IMR-90 (cell line): ENCODE data around the gene CCR5AS.

Experiments
- ATAC-seq: fragments of 200-7000 bp; cut with Tn5 transposase; 2 replicates; pipeline ENCODE4 v1.9.1; 2020; ENCODE audit warnings: low read depth, mild to moderate bottlenecking, moderate library complexity
- BruUV-seq: library from RNA; stranded (reverse); fragments of 400-500 nt; replicated peaks from 2 replicates; lab custom pipeline; 2021; lab: Mats Ljungman, UMichigan
- CTCF ChIA-PET: fragments of 300-600 bp; formaldehyde crosslinking; extraction: SDS; loops from one replicate; lab custom pipeline; 2021; ENCODE audit warnings: antibody characterized with exemption; lab: Yijun Ruan, JAX
- POLR2A ChIA-PET: fragments of 300-600 bp; sonication (Branson Sonifier 250); formaldehyde crosslinking; loops from one replicate; lab custom pipeline; 2022; ENCODE audit warnings: antibody characterized with exemption; ENCODE audit not compliant: unreplicated experiment; lab: Charles Lee
- DNase-seq: peaks from one replicate; pipeline ENCODE4 v3.0.0; 2013
- H2AFZ ChIP-seq: replicated peaks from 2 replicates; pipeline ENCODE3; 2013; ENCODE audit warnings: low read length, mild to moderate bottlenecking; ENCODE audit not compliant: poor library complexity
- H2AK5ac ChIP-seq: 2 replicates; pipeline ENCODE4 v1.6.1; 2013; ENCODE audit warnings: low read depth, low read length, inconsistent platforms
- H2AK9ac ChIP-seq: replicated peaks from 2 replicates; pipeline ENCODE3; 2013; ENCODE audit warnings: mild to moderate bottlenecking, low read depth, low read length, moderate library complexity; ENCODE audit not compliant: poor library complexity
- H2BK120ac ChIP-seq: 2 replicates; pipeline ENCODE4 v1.6.1; 2013; ENCODE audit warnings: low read depth, low read length, inconsistent platforms
- H2BK15ac ChIP-seq: 3 replicates; pipeline ENCODE4 v1.6.1; 2013; ENCODE audit warnings: low read depth, low read length, inconsistent platforms
- H2BK20ac ChIP-seq: 2 replicates; pipeline ENCODE4 v1.6.1; 2013; ENCODE audit warnings: low read depth, mild to moderate bottlenecking, inconsistent platforms, low read length, moderate library complexity
- H2BK5ac ChIP-seq: 2 replicates; pipeline ENCODE4 v1.6.1; 2013; ENCODE audit warnings: mild to moderate bottlenecking, low read depth, low read length, inconsistent platforms; ENCODE audit not compliant: poor library complexity, severe bottlenecking
- H3K14ac ChIP-seq: replicated peaks from 2 replicates; pipeline ENCODE4 v1.6.1; 2013; ENCODE audit warnings: low read depth, low read length, inconsistent platforms
- H3K18ac ChIP-seq: 2 replicates; pipeline ENCODE4 v1.6.1; 2013; ENCODE audit warnings: low read depth, low read length, control low read depth
- H3K23ac ChIP-seq: 2 replicates; pipeline ENCODE4 v1.6.1; 2013; ENCODE audit warnings: low read depth, low read length, inconsistent platforms
- H3K27ac ChIP-seq: 2 replicates; pipeline ENCODE4 v1.5.1; 2013; ENCODE audit warnings: mild to moderate bottlenecking, control low read depth, low read length; ENCODE audit not compliant: insufficient read depth
- H3K27me3 ChIP-seq: 2 replicates; pipeline ENCODE4 v1.6.1; 2013; ENCODE audit warnings: low read length; ENCODE audit not compliant: control insufficient read depth, insufficient read depth
- H3K36me3 ChIP-seq: 2 replicates; pipeline ENCODE4 v1.6.1; 2013; ENCODE audit warnings: low read length, mixed read lengths; ENCODE audit not compliant: control insufficient read depth, insufficient read depth
- H3K4ac ChIP-seq: 2 replicates; pipeline ENCODE4 v1.6.1; 2013; ENCODE audit warnings: low read depth, low read length, inconsistent platforms
- H3K4me1 ChIP-seq: 2 replicates; pipeline ENCODE4 v1.6.1; 2013; ENCODE audit warnings: low read length, mixed read lengths; ENCODE audit not compliant: control insufficient read depth, insufficient read depth
- H3K4me2 ChIP-seq: 2 replicates; pipeline ENCODE4 v1.6.1; 2013; ENCODE audit warnings: low read depth, mild to moderate bottlenecking, control low read depth, low read length, moderate library complexity
- H3K4me3 ChIP-seq: 2 replicates; pipeline ENCODE4 v1.5.1; 2013; ENCODE audit warnings: low read depth, mild to moderate bottlenecking, control low read depth, low read length, moderate library complexity; ENCODE audit not compliant: insufficient read depth
- H3K56ac ChIP-seq: 2 replicates; pipeline ENCODE4 v1.6.1; 2013; ENCODE audit warnings: low read length, inconsistent platforms; ENCODE audit not compliant: insufficient read depth; ENCODE audit errors: extremely low read depth
- H3K79me1 ChIP-seq, 2 experiments: 2 replicates each; pipeline ENCODE4 v1.6.1; 2013; ENCODE audit warnings: low read length in 2 of 2, inconsistent platforms in 1 of 2, low read depth in 1 of 2
- H3K9ac ChIP-seq: 2 replicates; pipeline ENCODE4 v1.6.1; 2013; ENCODE audit warnings: low read depth, low read length, control low read depth
- H3K9me1 ChIP-seq: 2 replicates; pipeline ENCODE4 v1.6.1; 2013; ENCODE audit warnings: low read length, inconsistent platforms; ENCODE audit not compliant: insufficient read depth
- H3K9me3 ChIP-seq: 2 replicates; pipeline ENCODE4 v1.6.1; 2013; ENCODE audit warnings: low read length; ENCODE audit not compliant: control insufficient read depth, insufficient read depth
- H4K20me1 ChIP-seq: 2 replicates; pipeline ENCODE4 v1.6.1; 2013; ENCODE audit warnings: low read length, inconsistent platforms; ENCODE audit not compliant: insufficient read depth
- H4K5ac ChIP-seq: 2 replicates; pipeline ENCODE4 v1.6.1; 2013; ENCODE audit warnings: mild to moderate bottlenecking, low read depth, low read length, control low read depth
- H4K8ac ChIP-seq, 2 experiments: 2 replicates each; pipeline ENCODE4 v1.6.1; 2013; ENCODE audit warnings: low read depth in 2 of 2, low read length in 2 of 2, control low read depth in 1 of 2, inconsistent platforms in 1 of 2
- H4K91ac ChIP-seq: 2 replicates; pipeline ENCODE4 v1.6.1; 2013; ENCODE audit warnings: low read depth, low read length, inconsistent platforms; ENCODE audit not compliant: insufficient read depth
- BHLHE40 ChIP-seq: fragments of 150-350 bp; IDR thresholded peaks from 2 replicates; pipeline ENCODE4 v1.6.1; 2016; ENCODE audit warnings: mild to moderate bottlenecking, low read depth, low read length
- CEBPB ChIP-seq: IDR thresholded peaks from 2 replicates; pipeline ENCODE4 v1.6.1; 2012; ENCODE audit warnings: low read depth, low read length, improper control_type of control experiment
- CHD1 ChIP-seq: IDR thresholded peaks from 2 replicates; pipeline ENCODE4 v1.6.1; 2012; ENCODE audit warnings: low read depth, low read length, improper control_type of control experiment
- FOS ChIP-seq: fragments of 150-350 bp; IDR thresholded peaks from 2 replicates; pipeline ENCODE4 v1.6.1; 2016; ENCODE audit warnings: low read depth, low read length
- MAFK ChIP-seq: IDR thresholded peaks from 2 replicates; pipeline ENCODE4 v1.6.1; 2012; ENCODE audit warnings: low read depth, low read length, improper control_type of control experiment
- MAZ ChIP-seq: IDR thresholded peaks from 2 replicates; pipeline ENCODE4 v1.6.1; 2012; ENCODE audit warnings: low read depth, mild to moderate bottlenecking, low read length, improper control_type of control experiment, moderate library complexity, borderline replicate concordance
- MXI1 ChIP-seq: IDR thresholded peaks from 2 replicates; pipeline ENCODE4 v1.6.1; 2012; ENCODE audit warnings: low read depth, mild to moderate bottlenecking, low read length, moderate library complexity, borderline replicate concordance
- NFE2L2 ChIP-seq: fragments of 150-350 bp; IDR thresholded peaks from 2 replicates; pipeline ENCODE4 v1.6.1; 2016; ENCODE audit warnings: low read depth, mild to moderate bottlenecking, low read length
- POLR2A ChIP-seq: IDR thresholded peaks from 2 replicates; pipeline ENCODE4 v1.6.1; 2012; ENCODE audit warnings: mild to moderate bottlenecking, low read depth, low read length
- RAD21 ChIP-seq: IDR thresholded peaks from 2 replicates; pipeline ENCODE4 v1.6.1; 2012; ENCODE audit warnings: low read length, improper control_type of control experiment
- RCOR1 ChIP-seq: IDR thresholded peaks from 2 replicates; pipeline ENCODE4 v1.6.1; 2012; ENCODE audit warnings: mild to moderate bottlenecking, low read length, improper control_type of control experiment; ENCODE audit not compliant: insufficient replicate concordance
- RFX5 ChIP-seq: IDR thresholded peaks from 2 replicates; pipeline ENCODE4 v1.8.0; 2012; ENCODE audit warnings: low read depth, mild to moderate bottlenecking, low read length, moderate library complexity
- SMC3 ChIP-seq: fragments of 150-350 bp; IDR thresholded peaks from 2 replicates; pipeline ENCODE4 v1.6.1; 2016; ENCODE audit warnings: low read depth, mild to moderate bottlenecking, antibody characterized with exemption, low read length, moderate library complexity
- whole genome bisulfite sequencing, 2 experiments: methylation state at CpG; one replicate each; pipeline versions ENCODE4 v1.1.5 to v1.1.7; 2013; ENCODE audit warnings: missing lambda C conversion rate in 2 of 2; ENCODE audit not compliant: insufficient read length in 1 of 2; ENCODE audit errors: extremely low coverage in 2 of 2; 5-methylcytosine and 5-hydroxymethylcytosine counted together
- dilution Hi-C: fragments of 300-500 bp; cut with HindIII; formaldehyde crosslinking; loops from one replicate; pipeline ENCODE4 v1.14.3; 2018; ENCODE audit warnings: low sequenced_read_pairs; ENCODE audit not compliant: unreplicated experiment
- in situ Hi-C: fragments of 300-500 bp; cut with MboI; formaldehyde crosslinking; loops from 3 replicates; pipeline ENCODE4 v1.14.3; 2019; ENCODE audit warnings: low sequenced_read_pairs, inconsistent platforms, mixed read lengths
- intact Hi-C: fragments of 100-400 bp; cut with micrococcal nuclease; formaldehyde crosslinking; loops from 2 replicates; pipeline ENCODE4 v1.10.0; 2022
- TF ChIP-seq, protein P1 (sequence below): conservative IDR thresholded peaks from 2 replicates; pipeline ENCODE4 v1.5.1; 2012; ENCODE audit warnings: mild to moderate bottlenecking, low read depth, low read length, improper control_type of control experiment
- TF ChIP-seq, protein P2 (sequence below): fragments of 150-350 bp; IDR thresholded peaks from 2 replicates; pipeline ENCODE4 v1.6.1; 2017; ENCODE audit warnings: mild to moderate bottlenecking, antibody characterized with exemption, low read length, low read depth
- TF ChIP-seq, protein P3 (sequence below): fragments of 150-350 bp; IDR thresholded peaks from 2 replicates; pipeline ENCODE4 v1.6.1; 2016; ENCODE audit warnings: low read depth, mild to moderate bottlenecking, low read length, moderate library complexity, borderline replicate concordance

Gene CCR5AS

DNA sequence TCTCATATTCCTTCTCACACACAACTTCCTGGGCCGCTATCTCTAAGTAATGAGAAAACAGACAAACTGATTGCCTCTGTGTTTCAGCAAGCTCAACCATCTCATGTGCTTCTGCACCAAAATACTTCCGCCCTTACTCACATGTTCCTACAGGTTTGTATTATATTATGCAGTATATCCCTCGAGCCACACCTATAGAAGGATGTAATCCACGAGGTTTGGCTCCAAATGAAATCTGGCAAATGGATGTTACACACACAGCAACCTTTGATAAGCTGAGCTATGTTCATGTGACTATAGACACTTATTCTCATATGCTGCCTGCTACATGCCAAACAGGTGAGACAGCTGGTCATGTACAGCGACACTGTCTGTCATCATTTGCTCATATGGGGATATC is 22.8 kb upstream of the CCR5AS start:
- no peak for DNase-seq
- peaks cover 14% of the 10 kb centered on the region for H3K27me3 ChIP-seq
- no peak overlapping the region for H2AK9ac ChIP-seq
- no peaks in the 10 kb centered on the region for H3K9me1 ChIP-seq
- dilution Hi-C loops (no loop called here), in situ Hi-C loops (no loop called here), intact Hi-C loops (loop anchor here (5.0 kb wide), 1 partner anchor 342 kb away; no protein-coding TSS in a partner anchor)
- no peaks in the 10 kb centered on the region for H4K20me1 ChIP-seq
- no peak overlapping the region for H3K9ac ChIP-seq
- no peaks in the 10 kb centered on the region for H3K9me3 ChIP-seq
- no peak overlapping the region for H3K4ac ChIP-seq
- no peak overlapping the region for H2AK5ac ChIP-seq
- no peak overlapping the region for H2BK20ac ChIP-seq
- WGBS, 2 experiments, result 0% methylated on average over 1 of the region's 5 CpGs; no CpG with 5 or more reads in 1 of the 2 experiments
- POLR2A ChIA-PET, result no interaction called here
- H3K27ac ChIP-seq, result no peak overlapping the region
- H2BK5ac ChIP-seq, result no peak overlapping the region
- TF ChIP-seq MAFK, result no peak
- TF ChIP-seq, protein P1, sequence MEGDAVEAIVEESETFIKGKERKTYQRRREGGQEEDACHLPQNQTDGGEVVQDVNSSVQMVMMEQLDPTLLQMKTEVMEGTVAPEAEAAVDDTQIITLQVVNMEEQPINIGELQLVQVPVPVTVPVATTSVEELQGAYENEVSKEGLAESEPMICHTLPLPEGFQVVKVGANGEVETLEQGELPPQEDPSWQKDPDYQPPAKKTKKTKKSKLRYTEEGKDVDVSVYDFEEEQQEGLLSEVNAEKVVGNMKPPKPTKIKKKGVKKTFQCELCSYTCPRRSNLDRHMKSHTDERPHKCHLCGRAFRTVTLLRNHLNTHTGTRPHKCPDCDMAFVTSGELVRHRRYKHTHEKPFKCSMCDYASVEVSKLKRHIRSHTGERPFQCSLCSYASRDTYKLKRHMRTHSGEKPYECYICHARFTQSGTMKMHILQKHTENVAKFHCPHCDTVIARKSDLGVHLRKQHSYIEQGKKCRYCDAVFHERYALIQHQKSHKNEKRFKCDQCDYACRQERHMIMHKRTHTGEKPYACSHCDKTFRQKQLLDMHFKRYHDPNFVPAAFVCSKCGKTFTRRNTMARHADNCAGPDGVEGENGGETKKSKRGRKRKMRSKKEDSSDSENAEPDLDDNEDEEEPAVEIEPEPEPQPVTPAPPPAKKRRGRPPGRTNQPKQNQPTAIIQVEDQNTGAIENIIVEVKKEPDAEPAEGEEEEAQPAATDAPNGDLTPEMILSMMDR, result no peak
- TF ChIP-seq RAD21, result no peak
- no peak for TF ChIP-seq BHLHE40
- TF ChIP-seq, protein P2, sequence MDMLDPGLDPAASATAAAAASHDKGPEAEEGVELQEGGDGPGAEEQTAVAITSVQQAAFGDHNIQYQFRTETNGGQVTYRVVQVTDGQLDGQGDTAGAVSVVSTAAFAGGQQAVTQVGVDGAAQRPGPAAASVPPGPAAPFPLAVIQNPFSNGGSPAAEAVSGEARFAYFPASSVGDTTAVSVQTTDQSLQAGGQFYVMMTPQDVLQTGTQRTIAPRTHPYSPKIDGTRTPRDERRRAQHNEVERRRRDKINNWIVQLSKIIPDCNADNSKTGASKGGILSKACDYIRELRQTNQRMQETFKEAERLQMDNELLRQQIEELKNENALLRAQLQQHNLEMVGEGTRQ, result no peak
- TF ChIP-seq NFE2L2, result no peak
- TF ChIP-seq, protein P3, sequence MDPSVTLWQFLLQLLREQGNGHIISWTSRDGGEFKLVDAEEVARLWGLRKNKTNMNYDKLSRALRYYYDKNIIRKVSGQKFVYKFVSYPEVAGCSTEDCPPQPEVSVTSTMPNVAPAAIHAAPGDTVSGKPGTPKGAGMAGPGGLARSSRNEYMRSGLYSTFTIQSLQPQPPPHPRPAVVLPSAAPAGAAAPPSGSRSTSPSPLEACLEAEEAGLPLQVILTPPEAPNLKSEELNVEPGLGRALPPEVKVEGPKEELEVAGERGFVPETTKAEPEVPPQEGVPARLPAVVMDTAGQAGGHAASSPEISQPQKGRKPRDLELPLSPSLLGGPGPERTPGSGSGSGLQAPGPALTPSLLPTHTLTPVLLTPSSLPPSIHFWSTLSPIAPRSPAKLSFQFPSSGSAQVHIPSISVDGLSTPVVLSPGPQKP, result no peak
- no peak for TF ChIP-seq MAZ
- no peak for TF ChIP-seq MXI1
- no peak for TF ChIP-seq CEBPB
- TF ChIP-seq RCOR1, result no peak
- TF ChIP-seq POLR2A, result no peak
- TF ChIP-seq SMC3, result no peak
- no peak for TF ChIP-seq CHD1
- TF ChIP-seq RFX5, result no peak
- TF ChIP-seq FOS, result no peak
- H4K8ac ChIP-seq, result no peak overlapping the region
- no peak overlapping the region for H3K23ac ChIP-seq
- no peaks in the 10 kb centered on the region for H3K4me1 ChIP-seq
- no peak overlapping the region for H3K18ac ChIP-seq
- H4K5ac ChIP-seq, result no peak overlapping the region
- H4K91ac ChIP-seq, result no peak overlapping the region
- no peak overlapping the region for H3K56ac ChIP-seq
- CTCF ChIA-PET, result interaction anchor here (0.7 kb wide), 1 partner anchor 8 kb away, joined by 3 read pairs; no protein-coding TSS in a partner anchor
- no peak overlapping the region for H3K4me2 ChIP-seq
- no peak overlapping the region for H2AFZ ChIP-seq
- BruUV-seq, result no TSS peak
- H3K4me3 ChIP-seq, result no peak overlapping the region
- H3K79me1 ChIP-seq, result no peaks in the 10 kb centered on the region
- H3K36me3 ChIP-seq, result no peaks in the 10 kb centered on the region
- H2BK120ac ChIP-seq, result no peak overlapping the region
- H2BK15ac ChIP-seq, result no peak overlapping the region
- no peak for ATAC-seq
- no peak overlapping the region for H3K14ac ChIP-seq
